ENCODE measurements around the gene UBQLN1.

UBQLN1 gene

DNA sequence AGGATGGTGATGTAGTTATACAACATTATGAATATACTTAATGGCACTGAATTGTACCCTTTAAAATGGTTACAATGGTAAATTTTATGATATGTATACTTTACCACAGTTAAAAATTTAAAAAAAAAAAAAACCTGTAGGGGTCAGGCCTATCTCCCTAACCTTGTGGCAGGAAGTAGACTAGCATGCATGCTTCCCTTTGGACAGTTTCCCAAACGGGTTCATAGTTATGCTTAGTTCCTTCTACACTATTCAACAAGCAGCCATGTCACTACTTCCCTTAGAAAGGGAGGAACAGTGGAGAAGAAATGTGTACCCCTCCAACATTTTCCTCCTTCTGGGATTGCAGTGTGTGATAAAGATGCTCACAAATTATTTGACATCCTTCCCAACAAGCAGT, 52.3 kb downstream of the UBQLN1 start:
- no peak overlapping the region for H3K4me3 ChIP-seq
- TF ChIP-seq POLR2AphosphoS5 (IDR thresholded peaks at IDR 0.05; ENCODE audit: borderline replicate concordance, low read depth, low read length) = no peak
- H3K9ac ChIP-seq (ENCODE audit: insufficient read length) = no peak overlapping the region
- H3K36me3 ChIP-seq (ENCODE audit: insufficient read depth, low read length) = peaks cover 95% of the 10 kb centered on the region
- no peak overlapping the region for H3K27ac ChIP-seq
- no peak for DNase-seq (ENCODE audit: low read depth, low spot score)
- H3K9me3 ChIP-seq (ENCODE audit: low read depth, low read length) = no peaks in the 10 kb centered on the region

DNA sequence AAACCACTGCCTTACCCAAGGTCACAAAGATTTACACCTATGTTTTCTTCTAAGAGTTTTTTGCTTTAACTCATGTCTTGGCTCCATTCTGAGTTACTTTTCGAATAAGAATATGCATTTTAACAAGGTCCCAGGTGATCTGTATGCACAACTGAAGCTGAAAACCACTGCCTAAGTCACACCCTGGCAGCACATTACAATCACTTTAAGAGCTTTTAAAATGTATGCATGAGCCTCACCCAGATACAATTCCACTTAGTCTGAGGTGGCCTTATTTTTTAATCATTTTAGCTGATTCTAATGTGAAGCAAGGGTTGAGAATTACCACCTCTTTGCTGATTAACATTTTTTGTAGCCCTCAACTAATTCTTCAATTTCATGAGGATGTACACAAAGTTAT, 55.3 kb downstream of the UBQLN1 start:
- Histone ChIP-seq H3K36me3 (ENCODE audit: insufficient read depth, low read length) (peaks cover 68% of the 10 kb centered on the region), H3K27ac (no peak overlapping the region), H3K9ac (ENCODE audit: insufficient read length) (no peak overlapping the region), H3K9me3 (ENCODE audit: low read depth, low read length) (no peaks in the 10 kb centered on the region), H3K4me3 (no peak overlapping the region)
- TF ChIP-seq EZH2 (IDR thresholded peaks at IDR 0.05) (no peak), FOXP2 (optimal IDR thresholded peaks at IDR 0.05; ENCODE audit: control extremely low read depth, extremely low read length, insufficient read depth) (no peak), POLR2AphosphoS5 (IDR thresholded peaks at IDR 0.05; ENCODE audit: borderline replicate concordance, low read depth, low read length) (no peak)
- DNase-seq (ENCODE audit: low read depth, low spot score) = no peak

DNA sequence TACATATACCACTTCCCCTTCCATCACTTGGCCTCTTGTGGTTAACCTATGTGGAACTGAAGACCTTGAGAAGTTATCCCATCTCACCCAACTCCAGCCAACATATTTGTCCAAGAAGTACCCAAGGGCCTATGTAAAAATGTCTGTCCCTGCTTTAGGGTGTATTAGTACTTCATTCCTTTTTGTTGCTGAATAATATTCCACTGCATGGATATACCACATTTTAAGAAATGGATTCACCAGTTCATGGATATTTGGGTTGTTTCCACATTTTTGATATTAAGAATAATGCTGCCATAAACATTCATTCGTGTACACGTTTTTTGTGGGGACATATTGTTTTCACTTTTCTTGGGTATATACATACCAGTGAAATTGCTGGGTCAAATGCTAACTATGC, 56.2 kb downstream of the UBQLN1 start:
- Histone ChIP-seq H3K4me3 (no peak overlapping the region), H3K36me3 (ENCODE audit: insufficient read depth, low read length) (peaks cover 59% of the 10 kb centered on the region)

DNA sequence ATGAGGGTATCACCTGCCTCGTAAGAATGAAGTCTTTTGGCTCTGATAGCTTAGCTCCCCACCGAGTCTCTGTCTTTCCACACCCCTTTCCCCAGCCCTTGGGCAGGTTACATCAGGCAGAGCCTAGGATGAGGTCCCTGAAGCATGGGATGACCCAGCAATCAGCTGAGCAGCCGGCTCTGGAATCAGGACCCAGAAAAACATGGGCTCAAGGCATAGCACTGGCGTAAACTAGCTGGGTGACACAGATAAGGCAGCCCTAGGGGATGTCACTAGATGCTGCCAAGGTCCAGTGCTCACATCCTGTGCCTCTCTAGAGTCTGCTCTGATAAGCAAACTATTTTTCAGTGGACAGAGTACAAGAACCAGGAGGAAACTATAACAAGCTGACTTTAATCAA, 58.2 kb downstream of the UBQLN1 start:
- no peaks in the 10 kb centered on the region for H3K9me3 ChIP-seq (ENCODE audit: low read depth, low read length)
- no peak for TF ChIP-seq POLR2AphosphoS5 (IDR thresholded peaks at IDR 0.05; ENCODE audit: borderline replicate concordance, low read depth, low read length)
- TF ChIP-seq FOXP2 (optimal IDR thresholded peaks at IDR 0.05; ENCODE audit: control extremely low read depth, extremely low read length, insufficient read depth) = no peak
- no peak for TF ChIP-seq EZH2 (IDR thresholded peaks at IDR 0.05)
- no peak overlapping the region for H3K9ac ChIP-seq (ENCODE audit: insufficient read length)
- no peak overlapping the region for H3K4me3 ChIP-seq
- no peak for DNase-seq (ENCODE audit: low read depth, low spot score)
- peak overlapping the region; percentile 79 for H3K27ac ChIP-seq
- peaks cover 38% of the 10 kb centered on the region for H3K36me3 ChIP-seq (ENCODE audit: insufficient read depth, low read length)

More for the DNA sequence above, 56.2 kb downstream of the UBQLN1 start:
- no peaks in the 10 kb centered on the region for H3K9me3 ChIP-seq (ENCODE audit: low read depth, low read length)
- DNase-seq (ENCODE audit: low read depth, low spot score) = no peak
- TF ChIP-seq FOXP2 (optimal IDR thresholded peaks at IDR 0.05; ENCODE audit: control extremely low read depth, extremely low read length, insufficient read depth) (no peak), POLR2AphosphoS5 (IDR thresholded peaks at IDR 0.05; ENCODE audit: borderline replicate concordance, low read depth, low read length) (no peak), EZH2 (IDR thresholded peaks at IDR 0.05) (no peak)
- no peak overlapping the region for H3K9ac ChIP-seq (ENCODE audit: insufficient read length)
- no peak overlapping the region for H3K27ac ChIP-seq

DNA sequence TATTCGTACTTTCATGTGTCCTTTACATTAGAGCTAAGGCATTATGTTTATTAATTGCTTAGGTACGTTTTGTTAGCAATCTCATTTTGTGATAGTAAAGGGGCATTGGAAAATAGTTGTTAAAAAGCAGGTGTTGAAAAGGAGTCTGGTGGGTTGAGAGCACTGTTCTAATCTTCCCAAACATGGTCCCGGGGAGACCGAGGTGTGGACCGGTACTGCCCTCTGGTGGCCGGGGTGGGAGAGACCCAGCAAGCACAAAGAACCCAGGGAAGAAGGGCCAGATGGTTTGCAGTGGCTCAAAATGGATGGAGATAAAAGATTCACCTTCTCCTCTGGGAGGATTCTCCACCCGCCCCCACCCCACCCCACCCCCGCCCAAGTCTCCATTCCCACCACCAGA, 58.7 kb downstream of the UBQLN1 start:
- TF ChIP-seq POLR2AphosphoS5 (IDR thresholded peaks at IDR 0.05; ENCODE audit: borderline replicate concordance, low read depth, low read length) (no peak), FOXP2 (optimal IDR thresholded peaks at IDR 0.05; ENCODE audit: control extremely low read depth, extremely low read length, insufficient read depth) (no peak), EZH2 (IDR thresholded peaks at IDR 0.05) (no peak)
- Histone ChIP-seq H3K9me3 (ENCODE audit: low read depth, low read length) (no peaks in the 10 kb centered on the region), H3K27ac (0 out of 2 replicates have a peak overlapping the region, but pooled peaks have one; percentile 19), H3K9ac (ENCODE audit: insufficient read length) (no peak overlapping the region), H3K4me3 (no peak overlapping the region), H3K36me3 (ENCODE audit: insufficient read depth, low read length) (peaks cover 34% of the 10 kb centered on the region)
- no peak for DNase-seq (ENCODE audit: low read depth, low spot score)

DNA sequence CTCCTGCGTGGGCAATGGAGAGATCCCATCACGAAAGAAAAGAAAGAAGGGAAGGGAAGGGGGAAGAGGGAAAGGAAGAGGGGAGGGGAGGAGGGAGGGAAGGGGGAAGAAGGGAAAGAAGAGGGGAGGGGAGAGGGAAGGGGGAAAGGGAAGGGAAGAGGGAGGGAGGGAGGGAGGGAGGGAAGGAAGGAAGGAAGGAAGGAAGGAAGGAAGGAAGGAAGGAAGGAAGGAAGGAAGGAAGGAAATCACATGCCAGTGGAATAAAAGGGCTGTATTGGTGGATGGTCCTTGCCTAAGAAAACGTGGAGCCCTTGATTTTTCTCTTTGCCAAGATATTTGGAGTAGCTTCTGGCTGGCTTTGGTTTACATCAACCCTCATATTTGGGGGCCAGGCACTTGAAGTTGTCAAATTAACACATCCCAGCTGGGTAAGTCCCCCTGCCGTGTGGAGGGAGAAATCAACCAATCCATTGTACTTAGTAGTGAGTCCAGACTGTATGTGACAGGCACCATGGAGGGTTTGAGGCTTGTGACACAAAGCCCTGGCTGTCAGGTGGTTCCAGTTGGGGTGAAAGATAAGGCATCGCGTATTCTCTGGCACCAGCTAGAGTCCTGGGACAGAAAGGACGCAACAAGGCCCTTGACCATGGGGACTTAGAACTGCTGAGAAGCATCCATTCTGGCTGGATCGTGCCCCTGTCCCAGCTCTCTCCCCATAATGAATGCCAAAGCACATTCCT, 61.1 kb downstream of the UBQLN1 start:
- Histone ChIP-seq H3K27ac (peak overlapping the region; percentile 98), H3K36me3 (ENCODE audit: insufficient read depth, low read length) (peaks cover 11% of the 10 kb centered on the region), H3K4me3 (peak overlapping the region; percentile 44; the same call in 1 of the 2 replicates), H3K9ac (ENCODE audit: insufficient read length) (peak overlapping the region; percentile 60), H3K9me3 (ENCODE audit: low read depth, low read length) (no peaks in the 10 kb centered on the region)
- DNase-seq (ENCODE audit: low read depth, low spot score) = peak; percentile 89
- no peak for TF ChIP-seq EZH2 (IDR thresholded peaks at IDR 0.05)
- TF ChIP-seq POLR2AphosphoS5 (IDR thresholded peaks at IDR 0.05; ENCODE audit: borderline replicate concordance, low read depth, low read length) = peak; percentile 17; the same call in 1 of the 2 replicates

DNA sequence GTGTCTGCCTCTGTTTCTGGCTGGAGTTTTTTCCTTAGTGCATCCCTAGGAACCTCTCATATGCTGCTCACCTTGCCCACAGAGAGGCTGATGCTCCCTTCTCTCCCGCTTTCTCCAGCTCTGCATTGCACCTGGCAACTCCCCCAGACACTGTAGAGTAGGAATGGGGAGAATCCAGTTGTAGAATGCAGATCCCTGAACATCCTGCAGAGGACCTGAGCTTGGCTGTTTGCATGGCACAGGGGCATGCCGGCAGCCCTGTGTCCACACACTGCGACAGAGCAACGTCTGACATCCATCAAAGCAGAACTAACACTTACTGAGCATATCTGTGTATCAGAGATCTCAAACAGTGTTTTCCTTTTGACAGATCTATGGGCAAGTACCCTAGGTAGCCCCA, 65.0 kb downstream of the UBQLN1 start:
- H3K27ac ChIP-seq = no peak overlapping the region
- H3K9me3 ChIP-seq (ENCODE audit: low read depth, low read length) = no peaks in the 10 kb centered on the region
- H3K4me3 ChIP-seq = no peak overlapping the region
- no peak for DNase-seq (ENCODE audit: low read depth, low spot score)
- TF ChIP-seq POLR2AphosphoS5 (IDR thresholded peaks at IDR 0.05; ENCODE audit: borderline replicate concordance, low read depth, low read length) (no peak), EZH2 (IDR thresholded peaks at IDR 0.05) (no peak), FOXP2 (optimal IDR thresholded peaks at IDR 0.05; ENCODE audit: control extremely low read depth, extremely low read length, insufficient read depth) (no peak)
- H3K36me3 ChIP-seq (ENCODE audit: insufficient read depth, low read length) = no peaks in the 10 kb centered on the region; the same call in 1 of the 2 replicates
- H3K9ac ChIP-seq (ENCODE audit: insufficient read length) = no peak overlapping the region

DNA sequence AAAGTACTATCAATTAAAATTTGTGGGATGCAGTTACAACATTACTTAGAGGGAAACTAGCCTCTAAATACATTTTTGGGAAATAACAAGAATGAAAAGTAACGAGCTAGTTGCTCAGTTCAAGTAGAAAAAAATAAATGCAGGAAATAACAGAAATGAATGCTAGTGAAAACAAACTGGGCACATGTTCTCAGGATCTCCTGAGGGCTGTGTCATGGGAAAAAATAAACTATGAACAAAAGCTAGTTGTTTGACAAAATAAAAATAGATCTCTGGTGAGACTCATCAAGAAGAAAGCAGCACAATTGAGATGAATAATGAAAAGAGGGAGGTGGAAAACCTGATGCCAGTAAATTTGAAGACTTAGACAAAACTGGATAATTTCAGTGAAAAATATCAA, 68.5 kb downstream of the UBQLN1 start:
- TF ChIP-seq POLR2AphosphoS5 (IDR thresholded peaks at IDR 0.05; ENCODE audit: borderline replicate concordance, low read depth, low read length) (no peak), FOXP2 (optimal IDR thresholded peaks at IDR 0.05; ENCODE audit: control extremely low read depth, extremely low read length, insufficient read depth) (no peak), EZH2 (IDR thresholded peaks at IDR 0.05) (no peak)

DNA sequence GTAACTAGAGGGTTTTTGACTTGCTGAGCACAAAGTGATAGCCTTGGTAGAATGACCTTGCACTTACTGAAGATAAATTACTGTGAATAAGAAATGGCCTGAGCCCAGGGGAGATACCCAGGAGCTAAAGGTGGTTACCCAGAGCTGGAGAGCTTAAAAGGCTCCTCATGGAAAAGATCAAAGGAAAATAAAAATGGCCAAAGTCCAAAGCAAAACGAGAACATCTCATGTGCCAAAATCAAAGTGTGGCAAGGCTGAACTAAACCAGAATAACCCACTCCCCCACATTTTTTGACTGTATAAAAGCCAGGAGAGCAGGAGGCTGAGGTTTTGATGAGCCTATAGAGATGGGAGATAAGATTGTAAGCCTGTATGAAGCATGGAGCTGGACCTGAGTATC, 70.4 kb downstream of the UBQLN1 start:
- Histone ChIP-seq H3K27ac (no peak overlapping the region), H3K9me3 (ENCODE audit: low read depth, low read length) (no peaks in the 10 kb centered on the region), H3K36me3 (ENCODE audit: insufficient read depth, low read length) (peaks cover 12% of the 10 kb centered on the region), H3K4me3 (no peak overlapping the region), H3K9ac (ENCODE audit: insufficient read length) (no peak overlapping the region)
- TF ChIP-seq POLR2AphosphoS5 (IDR thresholded peaks at IDR 0.05; ENCODE audit: borderline replicate concordance, low read depth, low read length) (no peak), EZH2 (IDR thresholded peaks at IDR 0.05) (no peak), FOXP2 (optimal IDR thresholded peaks at IDR 0.05; ENCODE audit: control extremely low read depth, extremely low read length, insufficient read depth) (no peak)
- no peak for DNase-seq (ENCODE audit: low read depth, low spot score)

More for the DNA sequence above, 68.5 kb downstream of the UBQLN1 start:
- no peak for DNase-seq (ENCODE audit: low read depth, low spot score)
- peaks cover 12% of the 10 kb centered on the region for H3K36me3 ChIP-seq (ENCODE audit: insufficient read depth, low read length)
- H3K9me3 ChIP-seq (ENCODE audit: low read depth, low read length) = no peaks in the 10 kb centered on the region
- no peak overlapping the region for H3K9ac ChIP-seq (ENCODE audit: insufficient read length)
- peak overlapping the region; percentile 38; the same call in 1 of the 2 replicates for H3K27ac ChIP-seq
- H3K4me3 ChIP-seq = no peak overlapping the region
